ENCODE results near the gene ANKHD1. TPM values are rescaled to one million over a fixed set of nuclear protein-coding genes. Genes with fewer than 3 reads are reported as not detected.
"Not testable (repeated sequence)": the region's sequence is repeated elsewhere in the genome, so short reads cannot be mapped to it uniquely, and the experiment has no call there.

Gene ANKHD1
- total and polyA plus RNA-seq, 9 of the 15 experiments (the other 6 are each of a cell fraction or from before 2014, with no cell fraction given) = 38.9 to 138 (median 78.7) TPM

- TF ChIP-seq, protein P1, sequence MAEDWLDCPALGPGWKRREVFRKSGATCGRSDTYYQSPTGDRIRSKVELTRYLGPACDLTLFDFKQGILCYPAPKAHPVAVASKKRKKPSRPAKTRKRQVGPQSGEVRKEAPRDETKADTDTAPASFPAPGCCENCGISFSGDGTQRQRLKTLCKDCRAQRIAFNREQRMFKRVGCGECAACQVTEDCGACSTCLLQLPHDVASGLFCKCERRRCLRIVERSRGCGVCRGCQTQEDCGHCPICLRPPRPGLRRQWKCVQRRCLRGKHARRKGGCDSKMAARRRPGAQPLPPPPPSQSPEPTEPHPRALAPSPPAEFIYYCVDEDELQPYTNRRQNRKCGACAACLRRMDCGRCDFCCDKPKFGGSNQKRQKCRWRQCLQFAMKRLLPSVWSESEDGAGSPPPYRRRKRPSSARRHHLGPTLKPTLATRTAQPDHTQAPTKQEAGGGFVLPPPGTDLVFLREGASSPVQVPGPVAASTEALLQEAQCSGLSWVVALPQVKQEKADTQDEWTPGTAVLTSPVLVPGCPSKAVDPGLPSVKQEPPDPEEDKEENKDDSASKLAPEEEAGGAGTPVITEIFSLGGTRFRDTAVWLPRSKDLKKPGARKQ (CRISPR knock-in tag; IDR thresholded peaks at IDR 0.05) = no peak
- TF ChIP-seq E2F6 (IDR thresholded peaks at IDR 0.05; ENCODE audit: borderline replicate concordance in 1 of 2, extremely low read depth in 1 of 2, insufficient read depth in 1 of 2, insufficient read length in 1 of 2, low read depth in 1 of 2, low read length in 1 of 2, poor library complexity in 1 of 2, severe bottlenecking in 1 of 2) (no peak), MLLT1 (IDR thresholded peaks at IDR 0.05) (no peak), FOSL1 (tag; conservative IDR thresholded peaks at IDR 0.05) (no peak), ZSCAN29 (IDR thresholded peaks at IDR 0.05) (no peak), ZNF696 (CRISPR knock-in tag; conservative IDR thresholded peaks at IDR 0.05) (no peak)
- TF ChIP-seq, protein P2, sequence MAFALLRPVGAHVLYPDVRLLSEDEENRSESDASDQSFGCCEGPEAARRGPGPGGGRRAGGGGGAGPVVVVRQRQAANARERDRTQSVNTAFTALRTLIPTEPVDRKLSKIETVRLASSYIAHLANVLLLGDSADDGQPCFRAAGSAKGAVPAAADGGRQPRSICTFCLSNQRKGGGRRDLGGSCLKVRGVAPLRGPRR (CRISPR knock-in tag; IDR thresholded peaks at IDR 0.05) = no peak
Measured at GRCh38 chr5:140424135-140424534, 22.5 kb downstream of the ANKHD1 start (continued).

GRCh38 chr5:140427726-140428125 is 26.1 kb downstream of the ANKHD1 start:
- FAIRE-seq; H3K4me1 ChIP-seq (replicated peaks in 1 of 2; ENCODE audit: control insufficient read depth in 2 of 2, insufficient read depth in 2 of 2, low read length in 2 of 2); intact Hi-C loops (cut with micrococcal nuclease); H3K9me1 ChIP-seq (ENCODE audit: control insufficient read depth, insufficient read depth, low read length); H3K9me3 ChIP-seq (replicated peaks; ENCODE audit: control insufficient read depth, insufficient read depth, low read depth, low read length); in situ Hi-C loops (cut with MboI); BruUV-seq (replicated peaks); H4K20me1 ChIP-seq (replicated peaks; ENCODE audit: control insufficient read depth, insufficient read depth, low read length); ATAC-seq; H2AFZ ChIP-seq (ENCODE audit: low read depth, low read length); CTCF ChIA-PET (ENCODE audit: low intra/inter-chr PET ratio); H3K36me3 ChIP-seq (ENCODE audit: control insufficient read depth, insufficient read depth, low read length); H3K9ac ChIP-seq (ENCODE audit: insufficient read depth in 1 of 2, low read depth in 2 of 2, low read length in 2 of 2); H3K4me3 ChIP-seq; H3K27ac ChIP-seq (ENCODE audit: extremely low read depth, low read depth, low read length); H3K4me2 ChIP-seq (ENCODE audit: insufficient read depth, low read length); DNase-seq (ENCODE audit: extremely low read depth in 1 of 4, low spot score in 3 of 4); H3K27me3 ChIP-seq (ENCODE audit: control insufficient read depth in 2 of 2, insufficient read depth in 2 of 2, low read length in 2 of 2); POLR2A ChIA-PET: not testable (repeated sequence)
- H3K79me2 ChIP-seq (ENCODE audit: control insufficient read depth, insufficient read depth, low read length) = peaks cover 78% of the 10 kb centered on the region
- no CpG with 5 or more reads among the region's 26 CpGs for WGBS (ENCODE audit: insufficient coverage, low coverage, missing lambda C conversion rate)
